A172 (cell line): Measurements from ENCODE around the gene WWP2. TPM values are rescaled to one million over a fixed set of nuclear protein-coding genes. Genes with fewer than 3 reads are reported as not detected.

Experiments used
- total RNA-seq: library from RNA; depleted of rRNA; stranded (reverse); fragments of >200 nt; shearing (Covaris generic); gene quantifications from 2 replicates; pipeline ENCODE4 v1.2.3, GENCODE V29; 2014; rRNA removed

The WWP2 gene
- total RNA-seq, 1 experiment from 2014 or later, result 23.2 TPM

Other genes with a start within 250 kb of the WWP2 start
- gene NFAT5, start 196.4 kb upstream of the WWP2 start, total RNA-seq, result 7.7 and 11.1 TPM in 2 replicates
- 350 and 386 TPM in 2 replicates for gene NQO1, start 35.8 kb upstream of the WWP2 start, total RNA-seq
- gene NOB1, start 7.4 kb upstream of the WWP2 start, total RNA-seq, result 21.0 and 32.2 TPM in 2 replicates
- gene CLEC18A, start 189.0 kb downstream of the WWP2 start, total RNA-seq, result 0.29 and 0.65 TPM in 2 replicates